Sigmoid colon (tissue), 7 donors: ENCODE data around the gene PCLO. TPM values are rescaled to one million over a fixed set of nuclear protein-coding genes. Genes with fewer than 3 reads are reported as not detected.
"Not testable (repeated sequence)": the region's sequence is repeated elsewhere in the genome, so short reads cannot be mapped to it uniquely, and the experiment has no call there.

Source experiments
- DNase-seq: peaks from one replicate; pipeline ENCODE4 v3.0.0-alpha.2; 2019
- H3K27ac ChIP-seq, 4 donors: fragments of 200-600 bp; sonication (generic); one replicate each; pipeline ENCODE4 v1.5.1; 2016 to 2019; ENCODE audit warnings: mild to moderate bottlenecking in 1 of 4
- H3K27me3 ChIP-seq, 3 donors: fragments of 200-600 bp; sonication (generic); one replicate each; pipeline ENCODE4 v1.5.1; 2019; ENCODE audit warnings: mild to moderate bottlenecking in 1 of 3
- H3K36me3 ChIP-seq, 4 donors: fragments of 200-600 bp; sonication (generic); one replicate each; pipeline ENCODE4 v1.5.1; 2016 to 2019
- H3K4me1 ChIP-seq, 4 donors: fragments of 200-600 bp; sonication (generic); one replicate each; pipeline ENCODE4 v1.5.1; 2017 to 2019
- H3K4me3 ChIP-seq, 4 donors: fragments of 200-600 bp; sonication (generic); one replicate each; pipeline ENCODE4 v1.5.1; 2017 to 2019; ENCODE audit warnings: mild to moderate bottlenecking in 2 of 4, moderate library complexity in 1 of 4
- H3K9me3 ChIP-seq, 4 donors: fragments of 200-600 bp in 3 of 4; sonication (generic) in 3 of 4; one replicate each; pipeline versions ENCODE4 v1.5.1 to v1.6.1; 2013 to 2019
- EP300 ChIP-seq, 4 donors: sonication (generic); formaldehyde crosslinking; IDR thresholded peaks; one replicate each; pipeline ENCODE4 v1.6.1; 2017; ENCODE audit warnings: antibody characterized with exemption in 4 of 4
- POLR2A ChIP-seq, 2 donors: fragments of 450-650 bp; IDR thresholded peaks; one replicate each; pipeline ENCODE4 v1.6.1; 2016; ENCODE audit warnings: antibody characterized with exemption in 2 of 2, mild to moderate bottlenecking in 2 of 2, moderate library complexity in 2 of 2
- POLR2AphosphoS5 ChIP-seq, 4 donors: sonication (generic); formaldehyde crosslinking; IDR thresholded peaks; one replicate each; pipeline ENCODE4 v1.6.1; 2017; ENCODE audit warnings: antibody characterized with exemption in 4 of 4
- WGBS, 2 donors: extraction: QIAGEN DNeasy Blood & Tissue Kit; methylation state at CpG; one replicate each; pipeline ENCODE4 v1.1.7; 2013; 5-methylcytosine and 5-hydroxymethylcytosine counted together
- intact Hi-C: fragments of 100-400 bp; cut with DNase I; formaldehyde crosslinking; loops from one replicate; pipeline ENCODE4 v1.15.1; 2023
- polyA plus RNA-seq, 3 donors: library from polyadenylated mRNA; stranded (reverse); fragments of 200-250 nt; gene quantifications; one replicate each; pipeline ENCODE4 v1.2.3, GENCODE V29; 2013
- small RNA-seq, 3 donors: library from RNA; depleted of rRNA; stranded (forward); fragments of <200 nt; gene quantifications; one replicate each; pipeline ENCODE3, GENCODE V24; 2016
- total RNA-seq, 4 donors: library from RNA; depleted of rRNA; stranded (reverse); fragments of >200 nt; gene quantifications; one replicate each; pipeline ENCODE4 v1.1.0, GENCODE V29; 2016
- TF ChIP-seq, protein P1 (sequence below), 4 experiments: fragments of 450-650 bp in 3 of 4; fragments of 200-600 bp in 1 of 4; IDR thresholded peaks; one replicate each; pipeline ENCODE4 v1.5.1; 2016 to 2019; ENCODE audit warnings: antibody characterized with exemption in 4 of 4, mild to moderate bottlenecking in 3 of 4, moderate library complexity in 2 of 4
- donor health status: healthy with polysubstance abuse.
- donor health status: Bipolar disorder and iron deficiency.
- donor health status: healthy.

Gene PCLO
- total and polyA plus RNA-seq, 7 donors, result 1.4 to 6.1 (median 2.8) TPM

GRCh38 chr7:82713506-82713905, 449.2 kb downstream of the PCLO start:
- Histone ChIP-seq H3K9me3 (no peaks in the 10 kb centered on the region), H3K4me1 (peaks cover 0 to 9% (median 4%) of the 10 kb centered on the region in 4 donors), H3K27me3 (no peaks in the 10 kb centered on the region), H3K4me3 (no peak overlapping the region), H3K36me3 (no peaks in the 10 kb centered on the region), H3K27ac (no peak overlapping the region)
- WGBS, 2 donors, result 22 to 62% methylated on average over 2 of the region's 2 CpGs
- TF ChIP-seq POLR2A (IDR thresholded peaks at IDR 0.05) (no peak), EP300 (IDR thresholded peaks at IDR 0.05) (no peak), POLR2AphosphoS5 (IDR thresholded peaks at IDR 0.05) (no peak)
- TF ChIP-seq, protein P1, sequence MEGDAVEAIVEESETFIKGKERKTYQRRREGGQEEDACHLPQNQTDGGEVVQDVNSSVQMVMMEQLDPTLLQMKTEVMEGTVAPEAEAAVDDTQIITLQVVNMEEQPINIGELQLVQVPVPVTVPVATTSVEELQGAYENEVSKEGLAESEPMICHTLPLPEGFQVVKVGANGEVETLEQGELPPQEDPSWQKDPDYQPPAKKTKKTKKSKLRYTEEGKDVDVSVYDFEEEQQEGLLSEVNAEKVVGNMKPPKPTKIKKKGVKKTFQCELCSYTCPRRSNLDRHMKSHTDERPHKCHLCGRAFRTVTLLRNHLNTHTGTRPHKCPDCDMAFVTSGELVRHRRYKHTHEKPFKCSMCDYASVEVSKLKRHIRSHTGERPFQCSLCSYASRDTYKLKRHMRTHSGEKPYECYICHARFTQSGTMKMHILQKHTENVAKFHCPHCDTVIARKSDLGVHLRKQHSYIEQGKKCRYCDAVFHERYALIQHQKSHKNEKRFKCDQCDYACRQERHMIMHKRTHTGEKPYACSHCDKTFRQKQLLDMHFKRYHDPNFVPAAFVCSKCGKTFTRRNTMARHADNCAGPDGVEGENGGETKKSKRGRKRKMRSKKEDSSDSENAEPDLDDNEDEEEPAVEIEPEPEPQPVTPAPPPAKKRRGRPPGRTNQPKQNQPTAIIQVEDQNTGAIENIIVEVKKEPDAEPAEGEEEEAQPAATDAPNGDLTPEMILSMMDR (IDR thresholded peaks at IDR 0.05), result no peak
- no peak for DNase-seq
- intact Hi-C loops, result no loop called here

DNA sequence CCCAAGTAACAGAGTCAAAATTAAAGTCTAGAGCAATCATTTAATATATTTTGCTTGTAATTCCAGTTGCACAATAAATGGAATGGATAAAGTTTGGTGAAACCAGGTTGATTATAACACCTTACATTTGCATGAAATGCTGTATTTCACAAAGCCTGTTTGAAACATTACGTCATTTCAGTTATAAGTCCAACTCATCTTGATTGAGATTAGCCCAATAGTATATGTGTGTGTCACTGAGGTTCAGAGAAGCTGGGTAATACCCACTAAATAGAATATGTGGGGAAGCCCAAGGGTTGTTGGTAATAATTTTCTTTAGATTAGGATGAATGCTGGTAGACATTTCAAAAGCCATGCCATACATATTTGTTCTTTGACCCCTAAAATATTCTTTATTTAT, 456.3 kb downstream of the PCLO start:
- H3K36me3 ChIP-seq, H3K4me3 ChIP-seq, H3K27me3 ChIP-seq, H3K9me3 ChIP-seq, H3K27ac ChIP-seq, intact Hi-C loops, DNase-seq: not testable (repeated sequence)
- 90 to 92% methylated on average over 1 of the region's 1 CpG for WGBS, 2 donors
- H3K4me1 ChIP-seq, result peaks cover 0 to 18% (median 10%) of the 10 kb centered on the region in 4 donors

GRCh38 chr7:82705517-82706260, 457.0 kb downstream of the PCLO start:
- intact Hi-C loops, result no loop called here
- TF ChIP-seq, protein P1 (IDR thresholded peaks at IDR 0.05), result no peak
- no peak for TF ChIP-seq POLR2AphosphoS5 (IDR thresholded peaks at IDR 0.05)
- no peak for TF ChIP-seq EP300 (IDR thresholded peaks at IDR 0.05)
- no peak for TF ChIP-seq POLR2A (IDR thresholded peaks at IDR 0.05)
- 32 to 49% methylated on average over 2 of the region's 2 CpGs for WGBS, 2 donors
- Histone ChIP-seq H3K9me3 (no peaks in the 10 kb centered on the region), H3K36me3 (no peaks in the 10 kb centered on the region), H3K27me3 (no peaks in the 10 kb centered on the region), H3K4me1 (peaks cover 0 to 18% (median 10%) of the 10 kb centered on the region in 4 donors), H3K4me3 (no peak overlapping the region), H3K27ac (no peak overlapping the region)
- no peak for DNase-seq

DNA sequence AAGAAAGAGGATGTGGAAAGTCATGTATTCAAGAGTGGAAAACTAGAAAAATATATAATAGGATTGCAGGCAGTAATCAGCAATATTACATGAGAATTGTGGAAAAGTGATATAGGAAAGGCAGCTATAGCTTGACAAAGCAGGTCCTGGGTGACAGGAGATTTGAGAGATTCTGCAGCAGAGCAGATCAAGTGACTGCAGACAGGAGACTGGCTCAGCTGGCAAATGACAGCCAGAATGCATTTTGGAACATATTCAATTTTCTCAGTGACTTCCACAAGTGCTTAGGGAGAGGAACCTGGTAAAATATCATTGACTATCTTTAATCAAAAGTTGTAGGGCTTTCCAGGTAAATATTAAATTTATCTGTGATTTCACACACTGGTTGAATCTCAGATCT, 458.6 kb downstream of the PCLO start:
- TF ChIP-seq EP300 (IDR thresholded peaks at IDR 0.05) (no peak), POLR2A (IDR thresholded peaks at IDR 0.05) (no peak), POLR2AphosphoS5 (IDR thresholded peaks at IDR 0.05) (no peak)
- TF ChIP-seq, protein P1 (IDR thresholded peaks at IDR 0.05), result no peak
- Histone ChIP-seq H3K27me3 (no peaks in the 10 kb centered on the region), H3K27ac (no peak overlapping the region), H3K36me3 (no peaks in the 10 kb centered on the region), H3K9me3 (no peaks in the 10 kb centered on the region), H3K4me3 (no peak overlapping the region), H3K4me1 (peaks cover 0 to 18% (median 10%) of the 10 kb centered on the region in 4 donors)
- intact Hi-C loops, result no loop called here
- no peak for DNase-seq

Small RNAs within 50 kb of the gene (small RNA-seq; reads per million reads assigned to genes)
- gene RNA5SP235, result 0 to 0.12 (median 0) reads per million in 3 donors
